HEK293T (cell line): Measurements from ENCODE around the gene IGSF23.

Source experiments
- CTCF ChIA-PET: fragments of 350-600 bp; formaldehyde crosslinking; extraction: SDS; loops from one replicate; lab custom pipeline; 2021; ENCODE audit warnings: antibody characterized with exemption, inconsistent platforms; lab: Yijun Ruan, JAX
- POLR2A ChIA-PET: fragments of 350-600 bp; formaldehyde crosslinking; extraction: SDS; loops from one replicate; lab custom pipeline; 2020; ENCODE audit warnings: antibody characterized with exemption, inconsistent platforms; lab: Yijun Ruan, JAX
- DNase-seq: peaks from one replicate; pipeline ENCODE4 v3.0.0; 2012; ENCODE audit warnings: mixed read lengths; ENCODE audit errors: extremely low spot score
- ARNT ChIP-seq: fragments of 450-650 bp; IDR thresholded peaks from 2 replicates; pipeline ENCODE4 v1.6.1; 2017; ENCODE audit warnings: mild to moderate bottlenecking
- BHLHE40 ChIP-seq: fragments of 450-650 bp; IDR thresholded peaks from 2 replicates; pipeline ENCODE4 v1.6.1; 2016; ENCODE audit warnings: mild to moderate bottlenecking, moderate library complexity, borderline replicate concordance
- CTBP1 ChIP-seq: fragments of 450-650 bp; IDR thresholded peaks from 2 replicates; pipeline ENCODE4 v1.6.1; 2016; ENCODE audit warnings: borderline replicate concordance
- ELF4 ChIP-seq: fragments of 450-650 bp; IDR thresholded peaks from 2 replicates; pipeline ENCODE4 v1.6.1; 2017; ENCODE audit warnings: antibody characterized with exemption
- FOXA1 ChIP-seq: fragments of 450-650 bp; IDR thresholded peaks from 2 replicates; pipeline ENCODE4 v1.6.1; 2016; ENCODE audit warnings: mild to moderate bottlenecking
- FOXK2 ChIP-seq: fragments of 450-650 bp; IDR thresholded peaks from 2 replicates; pipeline ENCODE4 v1.6.1; 2016; ENCODE audit warnings: mild to moderate bottlenecking
- FOXM1 ChIP-seq: fragments of 450-650 bp; IDR thresholded peaks from 2 replicates; pipeline ENCODE4 v1.6.1; 2017; ENCODE audit warnings: mild to moderate bottlenecking, borderline replicate concordance
- HDGF ChIP-seq: fragments of 450-650 bp; IDR thresholded peaks from 2 replicates; pipeline ENCODE4 v1.6.1; 2017; ENCODE audit warnings: antibody characterized with exemption, borderline replicate concordance
- L3MBTL2 ChIP-seq: fragments of 450-650 bp; conservative IDR thresholded peaks from 2 replicates; pipeline ENCODE4 v1.6.1; 2016; ENCODE audit warnings: mild to moderate bottlenecking
- LEF1 ChIP-seq: fragments of 450-650 bp; IDR thresholded peaks from 2 replicates; pipeline ENCODE4 v1.6.1; 2017; ENCODE audit warnings: mild to moderate bottlenecking, borderline replicate concordance
- NFRKB ChIP-seq: fragments of 450-650 bp; IDR thresholded peaks from 2 replicates; pipeline ENCODE4 v1.6.1; 2016; ENCODE audit warnings: mild to moderate bottlenecking, moderate library complexity
- SP1 ChIP-seq: fragments of 450-650 bp; IDR thresholded peaks from 2 replicates; pipeline ENCODE4 v1.6.1; 2017
- SUZ12 ChIP-seq: fragments of 450-650 bp; IDR thresholded peaks from 2 replicates; pipeline ENCODE4 v1.6.1; 2016; ENCODE audit warnings: mild to moderate bottlenecking
- TARDBP ChIP-seq: fragments of 450-650 bp; IDR thresholded peaks from 2 replicates; pipeline ENCODE4 v1.6.1; 2016
- ZNF384 ChIP-seq: fragments of 450-650 bp; IDR thresholded peaks from 2 replicates; pipeline ENCODE4 v1.6.1; 2016
- TF ChIP-seq, protein P1 (sequence below): fragments of 450-650 bp; IDR thresholded peaks from 2 replicates; pipeline ENCODE4 v1.6.1; 2016

IGSF23 gene

DNA sequence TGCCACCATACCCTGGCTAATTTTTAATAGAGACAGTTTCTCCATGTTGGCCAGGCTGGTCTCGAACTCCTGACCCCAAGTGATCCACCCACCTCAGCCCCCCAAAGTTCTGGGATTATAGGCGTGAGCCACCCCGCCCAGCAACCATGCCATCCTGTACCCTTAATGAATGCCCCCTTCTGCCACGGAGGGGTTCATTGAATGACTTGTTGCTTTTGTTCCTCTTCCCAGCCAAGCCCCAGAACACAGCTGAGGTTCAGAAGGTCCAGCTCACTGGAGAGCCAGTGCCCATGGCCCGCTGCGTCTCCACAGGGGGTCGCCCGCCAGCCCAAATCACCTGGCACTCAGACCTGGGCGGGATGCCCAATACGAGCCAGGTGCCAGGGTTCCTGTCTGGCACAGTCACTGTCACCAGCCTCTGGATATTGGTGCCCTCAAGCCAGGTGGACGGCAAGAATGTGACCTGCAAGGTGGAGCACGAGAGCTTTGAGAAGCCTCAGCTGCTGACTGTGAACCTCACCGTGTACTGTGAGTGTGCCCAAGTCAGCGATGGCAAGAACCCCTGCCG, 36.3 kb downstream of the IGSF23 start:
- TF ChIP-seq, protein P1, sequence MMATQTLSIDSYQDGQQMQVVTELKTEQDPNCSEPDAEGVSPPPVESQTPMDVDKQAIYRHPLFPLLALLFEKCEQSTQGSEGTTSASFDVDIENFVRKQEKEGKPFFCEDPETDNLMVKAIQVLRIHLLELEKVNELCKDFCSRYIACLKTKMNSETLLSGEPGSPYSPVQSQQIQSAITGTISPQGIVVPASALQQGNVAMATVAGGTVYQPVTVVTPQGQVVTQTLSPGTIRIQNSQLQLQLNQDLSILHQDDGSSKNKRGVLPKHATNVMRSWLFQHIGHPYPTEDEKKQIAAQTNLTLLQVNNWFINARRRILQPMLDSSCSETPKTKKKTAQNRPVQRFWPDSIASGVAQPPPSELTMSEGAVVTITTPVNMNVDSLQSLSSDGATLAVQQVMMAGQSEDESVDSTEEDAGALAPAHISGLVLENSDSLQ: no peak
- TF ChIP-seq SP1 (no peak), FOXK2 (no peak), FOXM1 (no peak), NFRKB (no peak), SUZ12 (no peak), FOXA1 (no peak), TARDBP (no peak), ARNT (no peak), ELF4 (no peak), ZNF384 (no peak), CTBP1 (no peak), BHLHE40 (no peak), LEF1 (no peak), HDGF (no peak), L3MBTL2 (no peak)
- no peak for DNase-seq
- ChIA-PET CTCF (no interaction called here), POLR2A (no interaction called here)

DNA sequence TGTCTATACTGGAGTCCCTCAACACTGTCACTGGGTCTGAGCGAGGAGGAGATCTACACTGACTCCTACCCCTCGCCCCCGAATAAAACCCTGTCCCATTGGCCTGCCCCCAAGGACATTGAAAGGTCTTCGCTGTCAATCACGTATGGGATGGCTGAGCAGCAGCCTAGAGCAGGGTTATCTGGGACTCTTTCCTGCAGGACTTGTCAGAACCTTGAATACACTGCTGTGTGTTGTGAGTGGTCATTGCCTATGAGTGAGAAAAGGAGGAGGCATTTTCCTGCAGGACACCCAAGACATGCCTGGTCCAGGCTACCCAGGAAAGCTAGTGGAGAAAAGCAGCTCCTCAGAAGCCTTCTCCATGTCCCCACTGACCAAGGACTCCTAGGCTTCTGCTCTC, 40.0 kb downstream of the IGSF23 start:
- ChIA-PET CTCF (interaction anchor here (1.0 to 1.4 kb wide), 2 partner anchors 76 to 83 kb away, joined by 3 to 4 read pairs; no protein-coding TSS in a partner anchor), POLR2A (interaction anchor here (1.9 kb wide), 1 partner anchor 10 kb away, joined by 10 read pairs; the partner anchor contains the start of gene PVR)
- no peak for DNase-seq
- no peak for TF ChIP-seq ZNF384
- TF ChIP-seq, protein P1: 0 out of 2 replicates have a peak, but pooled peaks have one; percentile 7

DNA sequence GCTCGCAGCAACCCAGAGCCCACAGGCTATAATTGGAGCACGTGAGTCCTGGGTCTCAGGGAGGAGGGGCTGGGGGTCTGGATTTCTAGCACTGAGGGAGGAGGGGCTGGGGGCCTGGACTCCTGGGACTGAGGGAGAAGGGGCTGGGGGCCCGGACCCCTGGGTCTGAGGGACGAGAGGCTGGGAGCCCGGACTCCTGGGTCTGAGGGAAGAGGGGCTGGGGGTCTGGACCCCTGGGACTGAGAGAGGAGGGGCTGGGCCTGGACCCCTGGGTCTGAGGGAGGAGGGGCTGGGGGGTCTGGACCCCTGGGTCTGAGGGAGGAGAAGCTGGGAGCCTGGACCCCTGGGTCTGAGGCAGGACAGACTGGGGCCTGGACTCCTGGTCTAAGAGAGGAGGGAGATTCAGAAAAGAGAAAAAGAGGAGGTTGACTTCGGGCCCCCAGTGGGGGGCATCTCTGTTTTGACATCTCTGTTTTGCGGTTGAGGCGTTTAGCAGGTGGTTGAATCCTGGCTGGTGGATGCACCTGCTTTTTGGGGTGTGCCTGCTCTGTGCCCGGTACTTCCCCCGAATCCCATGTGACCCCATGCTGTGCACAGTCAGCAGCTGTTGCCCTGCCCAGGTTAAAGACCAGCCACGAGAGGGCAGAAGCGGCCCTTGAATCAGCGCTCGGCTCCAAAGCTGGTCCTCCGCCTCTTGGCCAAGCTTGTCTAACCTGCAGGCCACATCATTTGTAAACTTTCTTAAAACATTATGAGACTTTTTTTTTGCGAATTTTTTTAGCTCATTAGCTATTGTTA, 40.8 kb downstream of the IGSF23 start:
- ChIA-PET CTCF (interaction anchor here (0.6 kb wide), 2 partner anchors 135 to 503 kb away, joined by 3 to 4 read pairs; no protein-coding TSS in a partner anchor), POLR2A (interaction anchor here (1.9 kb wide), 1 partner anchor 10 kb away, joined by 10 read pairs; the partner anchor contains the start of gene PVR)
- peak; percentile 34 for DNase-seq
- TF ChIP-seq ARNT: no peak
- no peak for TF ChIP-seq TARDBP
- TF ChIP-seq LEF1: no peak
- TF ChIP-seq SP1: no peak
- no peak for TF ChIP-seq HDGF
- TF ChIP-seq L3MBTL2: no peak
- TF ChIP-seq, protein P1: no peak
- TF ChIP-seq ELF4: no peak
- no peak for TF ChIP-seq ZNF384
- TF ChIP-seq FOXM1: no peak
- no peak for TF ChIP-seq FOXK2
- no peak for TF ChIP-seq FOXA1
- TF ChIP-seq BHLHE40: no peak
- no peak for TF ChIP-seq NFRKB
- no peak for TF ChIP-seq SUZ12
- TF ChIP-seq CTBP1: no peak

DNA sequence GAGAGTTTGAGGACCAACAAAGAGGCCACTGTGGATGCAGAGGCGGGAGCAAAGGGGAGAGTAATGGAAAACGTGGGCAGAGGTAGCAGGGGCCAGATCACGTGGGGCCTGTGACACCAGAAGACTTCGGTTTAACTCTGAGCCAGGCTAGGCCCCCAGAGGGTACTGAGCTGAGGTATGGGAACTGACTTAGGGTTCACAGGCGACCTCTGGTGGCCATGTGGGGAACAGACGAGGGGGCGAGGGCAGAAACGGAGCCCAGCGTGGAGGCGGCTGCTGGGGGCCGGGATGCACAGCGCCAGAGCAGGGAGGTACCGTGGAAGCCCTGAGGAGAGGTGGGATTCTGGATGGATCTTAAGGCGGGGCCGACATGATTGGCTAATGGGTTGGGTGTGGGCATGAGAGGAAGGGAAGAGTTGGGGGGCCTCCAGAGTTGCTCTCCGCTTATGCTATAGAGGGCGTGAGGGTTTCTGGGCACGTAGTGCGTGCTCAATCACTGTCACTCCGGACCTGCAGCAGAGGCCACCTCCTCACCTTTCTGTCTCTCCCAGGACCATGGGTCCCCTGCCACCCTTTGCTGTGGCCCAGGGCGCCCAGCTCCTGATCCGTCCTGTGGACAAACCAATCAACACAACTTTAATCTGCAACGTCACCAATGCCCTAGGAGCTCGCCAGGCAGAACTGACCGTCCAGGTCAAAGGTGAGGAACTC, 44.0 kb downstream of the IGSF23 start:
- TF ChIP-seq LEF1: no peak
- no peak for TF ChIP-seq TARDBP
- TF ChIP-seq ELF4: no peak
- TF ChIP-seq SP1: no peak
- TF ChIP-seq BHLHE40: no peak
- TF ChIP-seq FOXM1: no peak
- no peak for TF ChIP-seq SUZ12
- DNase-seq: peak; percentile 70
- CTCF ChIA-PET: interaction anchor here (0.6 to 2.5 kb wide), 2 partner anchors 86 to 192 kb away, joined by 3 to 12 read pairs; no protein-coding TSS in a partner anchor
- POLR2A ChIA-PET: interaction anchor here (0.8 to 1.1 kb wide), 4 partner anchors 13 to 86 kb away, joined by 3 to 5 read pairs (median 4); partner anchors contain the start of gene PVR

DNA sequence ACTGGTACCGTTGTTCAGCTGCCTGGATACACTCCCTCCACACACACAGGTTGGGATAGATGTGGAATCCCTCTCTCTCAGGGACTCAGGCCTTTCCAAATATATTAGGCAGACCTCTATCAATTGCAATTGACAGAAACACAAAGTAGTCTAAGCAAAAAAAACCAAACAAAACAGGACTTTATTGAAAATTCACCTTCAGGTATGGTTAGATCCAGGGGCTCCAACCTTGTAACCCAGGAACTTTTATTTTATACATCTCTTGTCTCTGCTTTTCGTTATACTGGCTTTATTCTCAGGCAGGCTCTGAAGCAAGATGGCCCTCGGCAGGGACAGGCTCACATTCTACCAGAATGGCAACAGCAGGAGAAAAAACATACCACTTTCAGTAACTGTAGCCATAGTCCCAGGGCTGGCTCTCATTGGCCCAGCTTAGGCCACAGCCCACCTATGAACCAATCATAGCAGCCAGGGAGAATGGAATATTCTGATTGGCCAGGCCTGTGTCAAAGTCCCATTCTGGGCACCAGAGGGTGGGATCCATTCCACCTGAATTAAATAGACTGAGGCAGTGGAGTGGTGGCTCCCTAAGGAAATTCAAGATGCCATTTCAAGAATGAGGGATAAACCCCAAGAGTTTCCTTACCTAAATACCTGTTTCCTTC, 44.8 kb downstream of the IGSF23 start:
- CTCF ChIA-PET: interaction anchor here (0.5 to 2.5 kb wide), 2 partner anchors 33 to 87 kb away, joined by 4 to 12 read pairs; no protein-coding TSS in a partner anchor

More for the DNA sequence above, 44.8 kb downstream of the IGSF23 start:
- TF ChIP-seq ZNF384 (no peak), SUZ12 (no peak), BHLHE40 (no peak), FOXM1 (no peak), LEF1 (no peak), CTBP1 (no peak)
- TF ChIP-seq, protein P1: no peak
- no peak for DNase-seq
- POLR2A ChIA-PET: interaction anchor here (1.1 kb wide), 1 partner anchor 75 kb away, joined by 3 read pairs; no protein-coding TSS in a partner anchor
